Stimulated activated CD8-positive, alpha-beta memory T cell treated with anti-CD3 and anti-CD28 coated beads, Interleukin-12 subunit alpha, Interleukin-12 subunit beta, amount 100 ng/mL, for 4 hours (primary cell): ENCODE results near the gene WDR13.
"Not testable (repeated sequence)": the region's sequence is repeated elsewhere in the genome, so short reads cannot be mapped to it uniquely, and the experiment has no call there.

Experiments used
- DNase-seq: peaks from one replicate; pipeline ENCODE4 v3.0.0-alpha.2; 2020; ENCODE audit warnings: low read depth

Gene WDR13

DNA sequence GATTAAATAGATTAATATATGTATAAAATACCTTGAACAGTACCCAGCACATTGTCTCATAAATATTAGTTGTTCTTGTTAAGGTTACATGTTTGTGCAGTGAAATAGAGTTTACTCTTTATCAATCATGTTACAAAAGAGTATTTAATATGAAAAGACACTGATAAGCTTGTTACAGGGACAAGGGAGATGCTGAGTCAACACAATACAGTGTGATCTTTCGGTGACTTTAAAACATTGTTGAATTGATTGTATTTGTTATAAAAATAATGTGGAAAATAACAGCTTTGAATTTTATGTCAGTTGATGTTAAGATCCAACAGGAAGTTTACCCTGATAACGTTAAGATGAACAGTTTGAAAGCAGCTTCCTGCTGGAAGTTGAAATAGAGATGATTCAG, 1.4 kb upstream of the WDR13 start:
- no peak for DNase-seq

DNA sequence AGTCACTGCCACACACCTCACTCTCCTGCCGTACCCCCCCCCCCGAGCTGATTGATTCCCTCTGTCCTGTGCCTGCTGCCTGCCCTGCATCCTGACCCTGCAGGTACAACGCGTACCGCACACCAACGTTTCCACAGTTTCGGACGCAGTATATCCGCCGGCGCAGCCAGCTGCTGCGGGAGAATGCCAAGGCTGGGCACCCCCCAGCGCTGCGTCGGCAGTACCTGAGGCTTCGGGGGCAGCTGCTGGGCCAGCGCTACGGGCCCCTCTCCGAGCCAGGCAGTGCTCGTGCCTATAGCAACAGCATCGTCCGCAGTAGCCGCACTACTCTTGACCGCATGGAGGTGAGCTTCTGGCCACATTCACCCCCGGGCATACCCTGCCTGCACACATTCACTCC, 1.3 kb downstream of the WDR13 start:
- no peak for DNase-seq

DNA sequence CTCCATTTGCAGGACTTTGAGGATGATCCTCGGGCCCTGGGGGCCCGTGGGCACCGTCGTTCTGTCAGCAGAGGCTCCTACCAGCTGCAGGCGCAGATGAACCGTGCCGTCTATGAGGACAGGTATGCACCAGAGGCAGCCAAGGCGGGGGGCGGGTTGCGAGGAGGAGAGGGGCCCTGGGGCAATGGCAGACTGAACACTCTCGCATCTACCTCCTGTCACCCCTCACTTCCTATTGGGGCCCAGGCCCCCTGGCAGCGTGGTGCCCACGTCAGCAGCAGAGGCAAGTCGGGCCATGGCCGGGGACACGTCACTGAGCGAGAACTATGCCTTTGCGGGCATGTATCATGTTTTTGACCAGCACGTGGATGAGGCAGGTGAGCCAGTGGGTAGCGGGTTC, 2.0 kb downstream of the WDR13 start:
- DNase-seq: no peak

DNA sequence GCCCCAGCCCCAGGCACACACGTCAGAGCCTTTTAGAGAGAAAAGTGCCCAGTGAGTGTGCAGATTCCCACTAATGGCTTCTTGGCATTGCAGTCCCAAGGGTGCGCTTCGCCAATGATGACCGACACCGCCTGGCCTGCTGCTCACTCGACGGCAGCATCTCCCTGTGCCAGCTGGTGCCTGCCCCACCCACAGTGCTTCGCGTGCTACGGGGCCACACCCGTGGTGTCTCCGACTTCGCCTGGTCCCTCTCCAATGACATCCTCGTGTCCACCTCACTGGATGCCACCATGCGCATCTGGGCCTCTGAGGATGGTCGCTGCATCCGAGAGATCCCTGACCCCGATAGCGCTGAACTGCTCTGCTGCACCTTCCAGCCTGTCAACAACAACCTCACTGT, 2.9 kb downstream of the WDR13 start:
- no peak for DNase-seq

DNA sequence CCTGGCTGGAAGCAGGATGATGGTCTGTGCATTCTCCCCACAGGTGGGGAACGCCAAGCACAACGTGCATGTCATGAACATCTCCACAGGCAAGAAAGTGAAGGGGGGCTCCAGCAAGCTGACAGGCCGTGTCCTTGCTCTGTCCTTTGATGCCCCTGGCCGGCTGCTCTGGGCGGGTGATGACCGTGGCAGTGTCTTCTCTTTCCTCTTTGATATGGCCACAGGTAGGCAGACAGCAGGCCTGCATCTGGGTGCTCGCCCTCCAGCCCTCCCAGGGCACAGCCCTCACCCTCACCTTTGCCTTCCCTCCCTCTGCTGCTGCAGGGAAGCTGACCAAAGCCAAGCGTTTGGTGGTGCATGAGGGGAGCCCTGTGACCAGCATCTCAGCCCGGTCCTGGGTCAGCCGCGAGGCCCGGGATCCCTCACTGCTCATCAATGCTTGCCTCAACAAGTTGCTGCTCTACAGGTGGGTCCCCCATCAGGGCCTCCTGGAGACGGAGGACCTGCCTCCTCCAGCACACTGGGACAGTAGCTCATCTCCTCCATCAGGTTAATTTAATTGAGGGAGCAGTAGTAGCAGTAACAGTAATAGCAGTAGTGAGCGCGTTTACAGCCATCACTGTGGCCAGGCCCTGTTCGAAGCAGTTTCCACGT, 4.6 kb downstream of the WDR13 start:
- no peak for DNase-seq

DNA sequence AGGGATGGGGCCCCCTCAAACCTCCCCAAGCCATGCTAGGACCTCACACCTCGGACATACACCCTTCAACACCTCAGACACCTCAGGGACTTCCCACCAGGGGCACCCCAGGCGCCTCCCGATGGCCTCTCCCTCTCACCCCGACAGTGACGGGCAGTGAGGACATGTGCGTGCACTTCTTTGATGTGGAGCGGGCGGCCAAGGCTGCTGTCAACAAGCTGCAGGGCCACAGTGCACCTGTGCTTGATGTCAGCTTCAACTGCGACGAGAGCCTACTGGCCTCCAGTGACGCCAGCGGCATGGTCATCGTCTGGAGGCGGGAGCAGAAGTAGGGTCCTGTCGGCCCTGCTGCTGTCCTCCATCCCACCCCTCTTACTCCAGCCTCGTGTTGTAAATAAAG, 7.4 kb downstream of the WDR13 start:
- DNase-seq: no peak

DNA sequence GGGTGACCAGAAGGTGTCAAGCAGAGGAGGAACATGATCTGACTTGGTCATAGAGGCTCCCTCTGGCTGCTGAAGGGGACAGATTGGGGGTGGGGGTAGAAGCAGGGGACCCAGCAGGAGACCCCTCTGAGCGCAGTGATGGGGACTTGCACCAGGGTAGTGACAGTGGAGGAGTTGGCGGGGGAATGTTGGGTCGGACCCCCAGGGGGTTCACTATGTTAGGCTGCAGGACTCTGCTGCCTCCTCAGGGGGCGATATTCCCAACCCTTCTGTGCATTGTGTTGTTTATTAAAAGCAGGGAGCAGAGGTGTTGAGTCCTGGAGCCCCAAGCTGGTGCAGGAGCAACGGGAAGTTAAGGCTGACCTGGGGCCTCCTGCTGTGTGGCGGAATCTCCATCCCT, 8.8 kb downstream of the WDR13 start:
- DNase-seq: no peak

- DNase-seq: no peak
Observed at GRCh38 chrX:48611703-48612102, 14.4 kb downstream of the WDR13 start.

- no peak for DNase-seq
Observed at GRCh38 chrX:48613502-48614160, 16.3 kb downstream of the WDR13 start.

DNA sequence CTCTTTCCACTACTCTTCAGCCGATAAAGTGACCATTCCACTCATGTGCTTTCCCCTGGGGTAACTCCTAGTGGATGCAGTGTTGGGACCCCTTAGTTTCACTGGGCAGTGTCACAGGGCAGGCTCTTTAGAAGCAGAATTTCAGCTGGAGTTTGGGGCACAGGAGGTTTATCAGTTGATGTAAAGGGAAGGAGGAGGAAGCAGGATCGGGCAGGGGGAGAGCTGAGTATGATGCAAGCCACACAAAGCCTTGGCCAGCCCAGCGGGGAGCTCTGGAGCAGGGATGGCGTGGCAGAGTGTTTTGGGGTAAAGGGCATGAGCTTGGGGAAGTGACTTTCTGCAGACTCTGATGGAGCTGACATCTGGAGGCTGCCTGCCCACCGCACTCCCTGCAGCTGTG, 19.3 kb downstream of the WDR13 start:
- no peak for DNase-seq

- DNase-seq: no peak
Observed at GRCh38 chrX:48617542-48618340, 20.4 kb downstream of the WDR13 start.

- DNase-seq: no peak
Observed at GRCh38 chrX:48626401-48627298, 29.4 kb downstream of the WDR13 start.

DNA sequence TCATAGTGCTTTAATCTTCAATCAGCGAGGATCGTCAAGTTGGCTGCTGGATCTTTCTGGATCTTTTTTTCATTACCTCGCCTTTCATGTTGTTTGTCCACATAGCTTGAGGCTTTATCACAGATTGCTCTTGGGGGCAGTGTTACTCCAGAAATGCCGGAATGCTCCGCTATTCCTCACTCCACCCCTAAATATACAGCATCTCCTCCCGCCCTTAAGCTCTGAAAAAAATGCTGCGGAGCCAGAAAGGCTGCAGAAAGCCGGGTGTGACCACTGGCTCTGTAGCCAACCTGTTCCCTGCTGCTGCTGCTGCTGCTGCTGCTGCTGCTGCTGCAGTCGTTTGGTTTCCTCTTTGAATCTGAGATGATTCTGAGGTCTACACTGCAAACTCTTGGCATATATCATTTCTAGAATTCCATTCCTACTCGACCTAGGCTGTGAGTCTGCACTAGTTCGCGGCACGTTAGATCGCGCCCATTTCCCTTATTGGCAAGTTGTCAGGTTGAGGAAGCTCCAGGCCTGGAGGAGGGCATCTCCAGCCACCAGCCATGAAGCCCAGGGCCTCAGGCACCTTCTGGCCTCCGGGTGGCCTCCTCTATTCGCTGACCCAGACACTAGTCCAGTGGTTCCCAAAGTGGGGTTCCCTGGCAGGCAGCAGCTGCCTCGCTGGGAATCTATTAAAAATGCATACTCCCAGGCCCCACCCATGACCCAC, 34.2 kb downstream of the WDR13 start:
- DNase-seq: peak; percentile 4

GRCh38 chrX:48632207-48632606, 34.9 kb downstream of the WDR13 start:
- DNase-seq: no peak

- DNase-seq: no peak
Observed at GRCh38 chrX:48636301-48636700, 39.0 kb downstream of the WDR13 start.

DNA sequence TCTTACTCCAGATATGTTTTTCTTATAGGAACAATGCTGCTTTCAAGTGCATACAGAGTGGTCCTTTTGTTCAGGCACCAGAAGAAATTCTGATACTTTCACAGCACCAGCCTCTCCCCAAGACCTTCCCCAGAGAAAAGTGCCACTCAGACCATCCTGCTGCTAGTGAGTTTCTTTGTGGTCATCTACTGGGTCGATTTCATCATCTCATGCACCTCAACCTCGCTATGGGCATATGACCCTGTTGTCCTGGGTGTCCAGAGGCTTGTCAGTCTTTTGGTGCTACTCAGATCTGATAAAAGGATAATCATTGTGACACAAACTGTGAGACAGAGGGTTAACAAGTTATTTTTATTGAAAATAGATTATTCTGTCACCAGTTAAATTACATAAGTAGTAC, 39.5 kb downstream of the WDR13 start:
- DNase-seq: no peak

GRCh38 chrX:48645669-48646068, 48.4 kb downstream of the WDR13 start:
- DNase-seq: no peak

GRCh38 chrX:48648336-48648751, 51.1 kb downstream of the WDR13 start:
- no peak for DNase-seq

DNA sequence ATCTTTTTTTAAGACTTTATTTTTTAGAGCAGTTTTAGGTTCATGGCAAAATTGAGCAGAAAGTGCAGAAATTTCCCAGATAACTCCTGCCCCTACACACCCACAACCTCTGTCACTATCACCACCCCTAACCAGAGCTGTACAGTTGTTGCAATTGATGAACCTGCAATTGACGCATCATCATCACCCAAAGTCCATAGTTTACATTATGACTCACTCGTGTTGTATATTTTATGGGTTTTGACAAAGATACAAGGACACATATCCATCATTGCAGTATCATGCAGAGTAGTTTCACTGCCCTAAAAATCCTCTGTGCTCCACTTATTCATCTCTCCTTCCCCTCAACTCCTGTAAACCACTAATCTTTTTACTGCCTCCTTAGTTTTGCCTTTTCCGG, 51.8 kb downstream of the WDR13 start:
- DNase-seq: no peak

DNA sequence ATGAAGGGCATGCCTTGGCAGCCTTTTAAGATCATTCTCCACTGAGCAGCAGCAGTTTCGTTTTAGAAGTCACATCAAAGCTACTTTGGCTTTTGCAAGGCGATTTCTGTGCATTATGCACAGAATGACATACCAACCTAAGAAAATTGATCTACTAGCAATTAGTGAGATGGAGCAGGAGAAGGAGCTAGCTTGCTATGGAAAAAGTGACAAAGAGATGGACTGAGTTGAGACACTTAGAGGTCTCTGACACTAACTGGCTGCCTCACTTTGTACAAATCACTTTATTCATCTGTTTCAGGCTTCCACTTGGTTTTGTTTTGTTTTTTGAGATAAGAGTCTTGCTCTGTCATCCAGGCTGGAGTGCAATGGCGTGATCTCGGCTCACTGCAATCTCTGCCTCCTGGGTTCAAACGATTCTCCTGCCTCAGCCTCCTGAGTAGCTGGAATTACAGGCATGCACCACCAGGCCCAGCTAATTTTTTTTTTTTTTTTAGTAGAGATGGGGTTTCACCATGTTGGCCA, 54.8 kb downstream of the WDR13 start:
- not testable (repeated sequence) for DNase-seq

DNA sequence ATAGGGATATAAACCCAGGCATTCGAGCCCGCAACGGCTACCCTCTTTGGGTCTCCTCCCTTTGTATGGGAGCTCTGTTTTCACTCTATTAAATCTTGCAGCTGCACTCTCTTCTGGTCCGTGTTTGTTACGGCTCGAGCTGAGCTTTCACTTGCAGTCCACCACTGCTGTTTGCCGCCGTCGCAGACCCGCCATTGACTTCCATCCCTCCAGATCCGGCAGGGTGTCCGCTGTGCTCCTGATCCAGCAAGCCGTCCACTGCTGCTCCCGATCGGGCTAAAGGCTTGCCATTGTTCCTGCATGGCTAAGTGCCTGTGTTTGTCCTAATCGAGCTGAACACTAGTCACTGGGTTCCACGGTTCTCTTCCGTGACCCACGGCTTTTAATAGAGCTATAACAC, 57.5 kb downstream of the WDR13 start:
- not testable (repeated sequence) for DNase-seq
